K562 (cell line): ENCODE data around the gene DENND2A. TPM values are rescaled to one million over a fixed set of nuclear protein-coding genes. Genes with fewer than 3 reads are reported as not detected.
A peak's percentile ranks its signal among the peaks of the same experiment; 100 is the strongest.

Experiments
- ATAC-seq: fragments of 200-7000 bp; cut with Tn5 transposase; 3 replicates; pipeline ENCODE4 v1.9.1; 2020; ENCODE audit warnings: moderate library complexity
- BruUV-seq: library from RNA; stranded (reverse); fragments of 400-500 nt; replicated peaks from 2 replicates; lab custom pipeline; 2021; lab: Mats Ljungman, UMichigan
- CTCF ChIA-PET: fragments of 300-600 bp; formaldehyde crosslinking; extraction: SDS; loops from one replicate; lab custom pipeline; 2021; ENCODE audit warnings: low intra/inter-chr PET ratio; lab: Yijun Ruan, JAX
- POLR2A ChIA-PET: fragments of 300-600, 350-650 bp; sonication (Branson Sonifier 250); formaldehyde crosslinking; extraction: SDS; loops from one replicate; lab custom pipeline; 2021; ENCODE audit warnings: antibody characterized with exemption, inconsistent platforms; lab: Yijun Ruan, JAX
- DNase-seq, 4 experiments: peaks; one replicate each; pipeline versions ENCODE4 v3.0.0 to v3.0.0-alpha.2; 2011 to 2018; ENCODE audit warnings: low spot score in 3 of 4, mixed read lengths in 3 of 4; ENCODE audit errors: extremely low read depth in 1 of 4
- FAIRE-seq: peaks from 2 replicates; lab custom pipeline; 2011; peaks lifted over from hg19 to GRCh38; lab: Jason Lieb, UNC
- H2AFZ ChIP-seq: 2 replicates; pipeline ENCODE4 v1.6.0; 2011; ENCODE audit warnings: low read depth, low read length, control low read depth, inconsistent platforms
- H3K27ac ChIP-seq: fragments of 200-600 bp; 3 replicates; pipeline ENCODE4 v1.8.0; 2011; ENCODE audit warnings: low read depth, mild to moderate bottlenecking, control low read depth, inconsistent platforms, low read length, moderate library complexity, mixed read lengths; ENCODE audit errors: extremely low read depth
- H3K27me3 ChIP-seq, 2 experiments: fragments of 300-600 bp in 1 of 2; 2 replicates in 1 of 2; 3 replicates in 1 of 2; pipeline versions ENCODE4 v1.6.0 to v1.8.0; 2011; ENCODE audit warnings: inconsistent platforms in 2 of 2, low read length in 2 of 2, mild to moderate bottlenecking in 1 of 2, mixed read lengths in 1 of 2, moderate library complexity in 1 of 2; ENCODE audit not compliant: control insufficient read depth in 2 of 2, insufficient read depth in 2 of 2
- H3K36me3 ChIP-seq: fragments of 300-600 bp; 3 replicates; pipeline ENCODE4 v1.8.0; 2011; ENCODE audit warnings: mild to moderate bottlenecking, low read length, inconsistent platforms; ENCODE audit not compliant: control insufficient read depth, insufficient read depth
- H3K4me1 ChIP-seq, 2 experiments: fragments of 200-600 bp in 1 of 2; replicated peaks in 1 of 2; 2 replicates in 1 of 2; 3 replicates in 1 of 2; pipeline versions ENCODE4 v1.5.1 to v1.8.0; 2011; ENCODE audit warnings: inconsistent platforms in 2 of 2, low read length in 2 of 2, mild to moderate bottlenecking in 1 of 2, mixed read lengths in 1 of 2, moderate library complexity in 1 of 2; ENCODE audit not compliant: control insufficient read depth in 2 of 2, insufficient read depth in 2 of 2
- H3K4me2 ChIP-seq: 2 replicates; pipeline ENCODE4 v1.6.1; 2011; ENCODE audit warnings: low read length, control low read depth, inconsistent platforms, mixed read lengths; ENCODE audit not compliant: insufficient read depth
- H3K4me3 ChIP-seq: fragments of 200-600 bp; sonication (generic), shearing (Covaris generic); 2 replicates; pipeline ENCODE4 v1.5.1; 2016; ENCODE audit warnings: control low read depth, inconsistent platforms
- H3K79me2 ChIP-seq: fragments of 200-600 bp; 3 replicates; pipeline ENCODE4 v1.8.0; 2011; ENCODE audit warnings: low read length, inconsistent platforms; ENCODE audit not compliant: control insufficient read depth, insufficient read depth
- H3K9ac ChIP-seq, 2 experiments: 2 replicates each; pipeline versions ENCODE4 v1.6.0 to v1.6.1; 2011; ENCODE audit warnings: low read depth in 2 of 2, low read length in 2 of 2, control low read depth in 1 of 2, inconsistent platforms in 1 of 2, mild to moderate bottlenecking in 1 of 2, mixed read lengths in 1 of 2; ENCODE audit not compliant: insufficient read depth in 1 of 2
- H3K9me1 ChIP-seq: one replicate; pipeline ENCODE4 v1.6.0; 2011; ENCODE audit warnings: inconsistent platforms, mild to moderate bottlenecking, low read length, moderate library complexity; ENCODE audit not compliant: control insufficient read depth, insufficient read depth
- H3K9me3 ChIP-seq: replicated peaks from 2 replicates; pipeline ENCODE4 v1.5.1; 2011; ENCODE audit warnings: low read depth, low read length, inconsistent platforms; ENCODE audit not compliant: control insufficient read depth, insufficient read depth
- H4K20me1 ChIP-seq: replicated peaks from 2 replicates; pipeline ENCODE4 v1.6.1; 2011; ENCODE audit warnings: low read length, inconsistent platforms, mixed read lengths; ENCODE audit not compliant: control insufficient read depth, insufficient read depth
- CREB3 ChIP-seq: fragments of 450-650 bp; conservative IDR thresholded peaks from 2 replicates; pipeline ENCODE4 v1.6.1; 2016; ENCODE audit warnings: missing genetic modification characterization, low read depth, mild to moderate bottlenecking, missing compliant biosample characterization, moderate library complexity
- CTBP1 ChIP-seq: fragments of 450-650 bp; IDR thresholded peaks from 2 replicates; pipeline ENCODE4 v1.6.1; 2016; ENCODE audit warnings: borderline replicate concordance
- DMBX1 ChIP-seq: fragments of 250-450 bp; sonication (Bioruptor Pico); IDR thresholded peaks from 2 replicates; pipeline ENCODE4 v1.8.0; 2022; ENCODE audit warnings: inconsistent platforms, mild to moderate bottlenecking, moderate library complexity, borderline replicate concordance
- E2F1 ChIP-seq: sonication (generic); formaldehyde crosslinking; IDR thresholded peaks from 2 replicates; pipeline ENCODE4 v1.8.1; 2023; ENCODE audit warnings: mild to moderate bottlenecking, missing genetic modification reagents, moderate library complexity
- ELK3 ChIP-seq: fragments of 450-650 bp; formaldehyde crosslinking; IDR thresholded peaks from 2 replicates; pipeline ENCODE4 v1.4.0; 2020; ENCODE audit warnings: mild to moderate bottlenecking
- ETV6 ChIP-seq, 3 experiments: fragments of 150-350 bp in 1 of 3; sonication (generic) in 1 of 3; formaldehyde crosslinking in 1 of 3; IDR thresholded peaks; 2 replicates each; pipeline versions ENCODE4 v1.6.1 to v1.8.0; 2014 to 2022; ENCODE audit warnings: borderline replicate concordance in 2 of 3, low read depth in 2 of 3, antibody characterized with exemption in 1 of 3, low read length in 1 of 3, mild to moderate bottlenecking in 1 of 3, missing genetic modification reagents in 1 of 3
- GATAD2A ChIP-seq: fragments of 450-650 bp; IDR thresholded peaks from 2 replicates; pipeline ENCODE4 v1.6.1; 2017
- IRF9 ChIP-seq: fragments of 450-650 bp; IDR thresholded peaks from 2 replicates; pipeline ENCODE4 v1.6.1; 2016; ENCODE audit warnings: missing biosample characterization, missing genetic modification characterization
- MAZ ChIP-seq, 2 experiments: fragments of 450-650 bp in 1 of 2; sonication (generic) in 1 of 2; formaldehyde crosslinking; IDR thresholded peaks in 1 of 2; conservative IDR thresholded peaks in 1 of 2; 2 replicates each; pipeline versions ENCODE4 v1.4.0 to v1.5.0; 2020; ENCODE audit warnings: mild to moderate bottlenecking in 1 of 2, missing genetic modification reagents in 1 of 2
- OTX1 ChIP-seq: fragments of 450-650 bp; formaldehyde crosslinking; IDR thresholded peaks from 2 replicates; pipeline ENCODE4 v1.4.0; 2022; ENCODE audit warnings: mild to moderate bottlenecking
- ZNF583 ChIP-seq: fragments of 250-450 bp; sonication (Bioruptor Pico); IDR thresholded peaks from 2 replicates; pipeline ENCODE4 v1.4.0; 2020
- WGBS: fragments of 100-300 bp; shearing (Covaris generic); methylation state at CpG from one replicate; pipeline ENCODE4 v1.1.6; 2016; ENCODE audit warnings: low coverage, mixed read lengths; ENCODE audit not compliant: insufficient coverage; ENCODE audit errors: missing lambda C conversion rate; 5-methylcytosine and 5-hydroxymethylcytosine counted together
- in situ Hi-C: fragments of 300-500 bp; cut with MboI; formaldehyde crosslinking; loops from 4 replicates; pipeline ENCODE4 v1.15.0; 2018; ENCODE audit warnings: inconsistent platforms, mixed read lengths
- intact Hi-C: fragments of 100-400 bp; cut with micrococcal nuclease; formaldehyde crosslinking; loops from 2 replicates; pipeline ENCODE4 v1.14.2; 2022
- polyA plus RNA-seq, 8 experiments: library from polyadenylated mRNA; depleted of rRNA in 4 of 8; stranded (reverse) in 5 of 8; unstranded in 3 of 8; fragments of >200 nt; fragmentation: Nextera tagmentation in 2 of 8; fragmentation: Illumina TruSeq in 1 of 8; extraction: Ambion mirVana in 2 of 8; extraction: Trizol in 1 of 8; gene quantifications; 2 replicates each; pipeline versions ENCODE4 v1.2.1 to v1.2.3, GENCODE V29; 2011 to 2014; ENCODE audit warnings: inconsistent platforms in 1 of 8, missing spikeins in 1 of 8
- total RNA-seq, 7 experiments: library from RNA; depleted of rRNA in 6 of 7; stranded (reverse); fragments of >200 nt in 6 of 7; fragmentation: Illumina TruSeq in 2 of 7; extraction: Trizol in 2 of 7; gene quantifications; 2 replicates each; pipeline versions ENCODE4 v1.2.1 to v1.2.3, GENCODE V29; 2011 to 2021; ENCODE audit warnings: low replicate concordance in 1 of 7

Gene DENND2A
- total and polyA plus RNA-seq, 9 of the 15 experiments (the other 6 are each of a cell fraction or from before 2014, with no cell fraction given): not detected

GRCh38 chr7:140506788-140507464 lies 133.7 kb downstream of the DENND2A start:
- in situ Hi-C loops (no loop called here), intact Hi-C loops (no loop called here)
- ChIA-PET CTCF (interaction anchor here (0.6 kb wide), 1 partner anchor 11 kb away, joined by 3 read pairs; no protein-coding TSS in a partner anchor), POLR2A (interaction anchor here (0.6 to 1.7 kb wide), 6 partner anchors 10 to 32 kb away, joined by 3 to 10 read pairs (median 3); no protein-coding TSS in a partner anchor)
- peak overlapping the region; percentile 81 for H2AFZ ChIP-seq
- FAIRE-seq (peak; percentile 65), ATAC-seq (peak; percentile 47), DNase-seq (peak in 2 of 4 experiments; percentile 23 to 68)
- H3K9ac ChIP-seq: peak overlapping the region; percentile 19 to 65; a peak in 2 of 4 replicates
- no TSS peak for BruUV-seq
- H3K4me2 ChIP-seq: peak overlapping the region; percentile 22; the same call in 1 of the 2 replicates
- peak overlapping the region; percentile 70 for H3K27ac ChIP-seq
- no peaks in the 10 kb centered on the region for H3K79me2 ChIP-seq
- no peaks in the 10 kb centered on the region for H3K27me3 ChIP-seq
- no peaks in the 10 kb centered on the region for H3K9me1 ChIP-seq
- no peaks in the 10 kb centered on the region for H3K9me3 ChIP-seq
- H3K4me3 ChIP-seq: no peak overlapping the region
- no peaks in the 10 kb centered on the region for H3K36me3 ChIP-seq
- peaks cover 24 to 27% of the 10 kb centered on the region in 2 experiments; a peak in 4 of 5 replicates for H3K4me1 ChIP-seq
- no peaks in the 10 kb centered on the region for H4K20me1 ChIP-seq
- WGBS: 54% methylated on average over 5 of the region's 5 CpGs
- no peak for TF ChIP-seq ETV6 (IDR thresholded peaks at IDR 0.05; ENCODE audit: borderline replicate concordance in 1 of 2, low read depth in 2 of 2, low read length in 1 of 2)
- TF ChIP-seq ETV6 (CRISPR knock-in tag; IDR thresholded peaks at IDR 0.05; ENCODE audit: borderline replicate concordance): no peak
- 0 out of 2 replicates have a peak, but pooled peaks have one; percentile 10 for TF ChIP-seq GATAD2A
- TF ChIP-seq E2F1: no peak
- 0 out of 2 replicates have a peak, but pooled peaks have one; percentile 2 for TF ChIP-seq IRF9
- TF ChIP-seq CTBP1: 0 out of 2 replicates have a peak, but pooled peaks have one; percentile 38
- TF ChIP-seq OTX1 (CRISPR knock-in tag): no peak
- no peak for TF ChIP-seq ZNF583 (CRISPR knock-in tag)
- TF ChIP-seq DMBX1 (CRISPR knock-in tag): peak; percentile 63; the same call in 1 of the 2 replicates
- TF ChIP-seq CREB3 (tag): 0 out of 2 replicates have a peak, but pooled peaks have one; percentile 24
- TF ChIP-seq ELK3 (CRISPR knock-in tag): no peak
- TF ChIP-seq MAZ (CRISPR knock-in tag; conservative IDR thresholded peaks at IDR 0.05 in 1 of 2, IDR thresholded peaks at IDR 0.05 in 1 of 2): peak in 1 of 2 experiments; percentile 75; a peak in 2 of 4 replicates
